Liver (tissue), 2 donors: Measurements from ENCODE around the gene GATA2.

Experiments
- GABPA ChIP-seq, 2 donors: IDR thresholded peaks in 1 of 2; conservative IDR thresholded peaks in 1 of 2; 2 replicates each; pipeline ENCODE4 v1.6.1; 2016; ENCODE audit warnings: antibody characterized with exemption in 2 of 2, mild to moderate bottlenecking in 1 of 2, moderate library complexity in 1 of 2
- HNF4G ChIP-seq: IDR thresholded peaks from 2 replicates; pipeline ENCODE4 v1.6.1; 2016; ENCODE audit warnings: antibody characterized with exemption
- JUND ChIP-seq, 2 donors: IDR thresholded peaks; 2 replicates each; pipeline ENCODE4 v1.6.1; 2016; ENCODE audit warnings: antibody characterized with exemption in 2 of 2
- MAX ChIP-seq: IDR thresholded peaks from 2 replicates; pipeline ENCODE4 v1.6.1; 2016; ENCODE audit warnings: antibody characterized with exemption
- SP1 ChIP-seq: IDR thresholded peaks from 2 replicates; pipeline ENCODE4 v1.6.1; 2018; ENCODE audit warnings: antibody characterized with exemption, mild to moderate bottlenecking
- donor health status: healthy.

- TF ChIP-seq GABPA (IDR thresholded peaks at IDR 0.05 in 1 of 2, conservative IDR thresholded peaks at IDR 0.05 in 1 of 2) (no peak), JUND (IDR thresholded peaks at IDR 0.05) (no peak), HNF4G (no peak), SP1 (no peak), MAX (no peak)
Measured at GRCh38 chr3:128429751-128430150, 63.2 kb downstream of the GATA2 start.
